ENCODE results near the gene ZNF830. TPM values are rescaled to one million over a fixed set of nuclear protein-coding genes. Genes with fewer than 3 reads are reported as not detected.

The ZNF830 gene
- total and polyA plus RNA-seq, 2 of the 4 experiments (the other 2 are of a cell fraction): 5.5 to 6.6 TPM

GRCh38 chr17:34974794-34975785 is 13.8 kb downstream of the ZNF830 start:
- dilution Hi-C loops (cut with HindIII; ENCODE audit: low sequenced_read_pairs, unreplicated experiment): no loop called here
- no peak overlapping the region for H3K9ac ChIP-seq (ENCODE audit: low read depth, low read length)
- no peak for DNase-seq
- no peak overlapping the region for H3K4me3 ChIP-seq (ENCODE audit: insufficient read depth, low read depth, low read length)
- POLR2A ChIA-PET (ENCODE audit: unreplicated experiment): no interaction called here
- H4K91ac ChIP-seq (ENCODE audit: insufficient read depth, low read depth, low read length): no peak overlapping the region
- H3K27me3 ChIP-seq (ENCODE audit: control insufficient read depth, insufficient read depth, low read length): no peaks in the 10 kb centered on the region
- no peak overlapping the region for H2AK5ac ChIP-seq (ENCODE audit: low read depth, low read length)
- intact Hi-C loops (cut with micrococcal nuclease): no loop called here
- ATAC-seq (ENCODE audit: low read depth): no peak
- no peak overlapping the region for H2BK20ac ChIP-seq (ENCODE audit: low read depth, low read length)
- H2BK120ac ChIP-seq (ENCODE audit: low read depth, low read length): no peak overlapping the region
- H4K20me1 ChIP-seq (ENCODE audit: insufficient read depth, low read length): no peaks in the 10 kb centered on the region
- no peak overlapping the region for H3K18ac ChIP-seq (ENCODE audit: low read depth, low read length)
- no peak overlapping the region for H2BK5ac ChIP-seq (ENCODE audit: low read depth, low read length, poor library complexity, severe bottlenecking)
- H2BK15ac ChIP-seq (ENCODE audit: low read depth, low read length): no peak overlapping the region
- CTCF ChIA-PET: no interaction called here
- H4K8ac ChIP-seq (ENCODE audit: low read depth in 2 of 2, low read length in 2 of 2): no peak overlapping the region
- no peaks in the 10 kb centered on the region for H3K9me3 ChIP-seq (ENCODE audit: control insufficient read depth, insufficient read depth, low read length)
- no peaks in the 10 kb centered on the region; the same call in 1 of the 2 replicates for H3K36me3 ChIP-seq (ENCODE audit: control insufficient read depth, insufficient read depth, low read length)
- H4K5ac ChIP-seq (ENCODE audit: low read depth, low read length): no peak overlapping the region
- peaks cover 3 to 4% of the 10 kb centered on the region in 2 experiments; a peak in 2 of 4 replicates for H3K79me1 ChIP-seq (ENCODE audit: low read depth in 1 of 2, low read length in 2 of 2)
- no peak overlapping the region for H3K14ac ChIP-seq (replicated peaks; ENCODE audit: low read depth, low read length)
- no peak overlapping the region for H2AK9ac ChIP-seq (replicated peaks; ENCODE audit: low read depth, low read length, poor library complexity)
- no peak overlapping the region for H3K4me2 ChIP-seq (ENCODE audit: low read depth, low read length)
- no peak overlapping the region for H3K56ac ChIP-seq (ENCODE audit: extremely low read depth, insufficient read depth, low read length)
- H2AFZ ChIP-seq (replicated peaks; ENCODE audit: low read length, poor library complexity): no peak overlapping the region
- peaks cover 3% of the 10 kb centered on the region for H3K4me1 ChIP-seq (ENCODE audit: control insufficient read depth, insufficient read depth, low read length)
- H3K9me1 ChIP-seq (ENCODE audit: insufficient read depth, low read length): no peaks in the 10 kb centered on the region; the same call in 1 of the 2 replicates
- BruUV-seq (replicated peaks): no TSS peak
- H3K23ac ChIP-seq (ENCODE audit: low read depth, low read length): no peak overlapping the region
- no CpG with 5 or more reads among the region's 3 CpGs for WGBS, 2 experiments (ENCODE audit: extremely low coverage in 2 of 2, insufficient read length in 1 of 2)
- no peak overlapping the region for H3K27ac ChIP-seq (ENCODE audit: insufficient read depth, low read length)
- in situ Hi-C loops (cut with MboI; ENCODE audit: low sequenced_read_pairs): loop anchor here (25.0 kb wide), 1 partner anchor 612 kb away; the partner anchor contains the start of genes AP2B1 and PEX12
- no peak overlapping the region for H3K4ac ChIP-seq (ENCODE audit: low read depth, low read length)
- TF ChIP-seq POLR2A (IDR thresholded peaks at IDR 0.05; ENCODE audit: low read depth, low read length): no peak
- TF ChIP-seq NFE2L2 (IDR thresholded peaks at IDR 0.05; ENCODE audit: low read depth, low read length): no peak
- TF ChIP-seq RAD21 (IDR thresholded peaks at IDR 0.05; ENCODE audit: low read length): no peak
- TF ChIP-seq FOS (IDR thresholded peaks at IDR 0.05; ENCODE audit: low read depth, low read length): no peak
- TF ChIP-seq MAFK (IDR thresholded peaks at IDR 0.05; ENCODE audit: low read depth, low read length): no peak
- no peak for TF ChIP-seq RFX5 (IDR thresholded peaks at IDR 0.05; ENCODE audit: low read depth, low read length)
- no peak for TF ChIP-seq USF2 (IDR thresholded peaks at IDR 0.05; ENCODE audit: low read depth, low read length)
- TF ChIP-seq CTCF (conservative IDR thresholded peaks at IDR 0.05; ENCODE audit: low read depth, low read length): no peak
- TF ChIP-seq ELK1 (IDR thresholded peaks at IDR 0.05; ENCODE audit: borderline replicate concordance, low read depth, low read length): no peak
- TF ChIP-seq CEBPB (IDR thresholded peaks at IDR 0.05; ENCODE audit: low read depth, low read length): no peak
- TF ChIP-seq MXI1 (IDR thresholded peaks at IDR 0.05; ENCODE audit: borderline replicate concordance, low read depth, low read length): no peak
- no peak for TF ChIP-seq BHLHE40 (IDR thresholded peaks at IDR 0.05; ENCODE audit: low read depth, low read length)
- no peak for TF ChIP-seq MAZ (IDR thresholded peaks at IDR 0.05; ENCODE audit: borderline replicate concordance, low read depth, low read length)
- TF ChIP-seq RCOR1 (IDR thresholded peaks at IDR 0.05; ENCODE audit: insufficient replicate concordance, low read length): no peak

Data from IMR-90 (cell line).